Fibroblast of the aortic adventitia (primary cell): ENCODE measurements around the gene APOL6. TPM values are rescaled to one million over a fixed set of nuclear protein-coding genes. Genes with fewer than 3 reads are reported as not detected.
A peak's percentile ranks its signal among the peaks of the same experiment; 100 is the strongest.

Experiments used
- DNase-seq: peaks from one replicate; pipeline ENCODE4 v3.0.0-alpha.2; 2010; ENCODE audit warnings: low read depth
- H3K4me3 ChIP-seq: 2 replicates; pipeline ENCODE4 v1.5.1; 2011; ENCODE audit warnings: low read depth, mild to moderate bottlenecking, control low read depth, low read length, moderate library complexity
- CTCF ChIP-seq: IDR thresholded peaks from 2 replicates; pipeline ENCODE4 v1.5.1; 2011; ENCODE audit warnings: mild to moderate bottlenecking, low read length, control low read depth, inconsistent platforms; ENCODE audit not compliant: insufficient read depth
- total RNA-seq: library from RNA; depleted of rRNA; stranded (reverse); fragments of >200 nt; gene quantifications from 2 replicates; pipeline ENCODE4 v1.2.3, GENCODE V29; 2012; ENCODE audit warnings: low replicate concordance

Gene APOL6
- total RNA-seq, 1 donor: 29.4 TPM

GRCh38 chr22:35649636-35650250 lies 1.5 kb downstream of the APOL6 start:
- TF ChIP-seq CTCF: no peak
- peak overlapping the region; percentile 79 for H3K4me3 ChIP-seq
- no peak for DNase-seq

DNA sequence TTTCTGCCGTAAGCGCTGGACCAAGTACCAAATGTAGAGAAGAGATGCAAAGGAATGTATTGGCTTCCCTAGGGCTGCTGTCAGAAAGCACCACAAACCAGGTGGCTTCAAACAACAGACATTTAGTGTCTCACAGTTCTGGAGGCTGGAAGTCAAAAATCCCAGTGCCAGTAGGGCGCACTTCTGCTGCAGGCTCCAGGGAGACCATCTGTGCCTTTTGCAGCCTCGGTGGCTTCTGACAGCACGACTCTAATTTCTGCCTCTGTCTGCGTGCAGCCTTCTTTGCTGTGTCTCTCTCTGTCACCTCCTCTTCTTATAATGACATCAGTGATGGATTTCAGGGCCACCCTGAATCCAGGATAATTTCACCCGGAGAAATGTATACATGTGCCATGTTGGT lies 2.8 kb downstream of the APOL6 start:
- no peak for TF ChIP-seq CTCF
- DNase-seq: no peak
- H3K4me3 ChIP-seq: no peak overlapping the region

GRCh38 chr22:35653824-35654223 lies 5.6 kb downstream of the APOL6 start:
- no peak for DNase-seq
- TF ChIP-seq CTCF: no peak
- no peak overlapping the region for H3K4me3 ChIP-seq

- TF ChIP-seq CTCF: no peak
- H3K4me3 ChIP-seq: no peak overlapping the region
- peak; percentile 49 for DNase-seq
Observed at GRCh38 chr22:35656284-35656752, 8.1 kb downstream of the APOL6 start.

- no peak for DNase-seq
- TF ChIP-seq CTCF: no peak
- H3K4me3 ChIP-seq: no peak overlapping the region
Observed at GRCh38 chr22:35657571-35658312, 9.5 kb downstream of the APOL6 start.

GRCh38 chr22:35660291-35661127 lies 12.3 kb downstream of the APOL6 start:
- no peak for TF ChIP-seq CTCF
- no peak for DNase-seq
- H3K4me3 ChIP-seq: no peak overlapping the region
